K562 (cell line): ENCODE results near the gene ARHGAP26. TPM values are rescaled to one million over a fixed set of nuclear protein-coding genes. Genes with fewer than 3 reads are reported as not detected.

Experiments
- ATAC-seq: fragments of 200-7000 bp; cut with Tn5 transposase; 3 replicates; pipeline ENCODE4 v1.9.1; 2020; ENCODE audit warnings: moderate library complexity
- BruUV-seq: library from RNA; stranded (reverse); fragments of 400-500 nt; replicated peaks from 2 replicates; lab custom pipeline; 2021; lab: Mats Ljungman, UMichigan
- CTCF ChIA-PET: fragments of 300-600 bp; formaldehyde crosslinking; extraction: SDS; loops from one replicate; lab custom pipeline; 2021; ENCODE audit warnings: low intra/inter-chr PET ratio; lab: Yijun Ruan, JAX
- POLR2A ChIA-PET: fragments of 300-600, 350-650 bp; sonication (Branson Sonifier 250); formaldehyde crosslinking; extraction: SDS; loops from one replicate; lab custom pipeline; 2021; ENCODE audit warnings: antibody characterized with exemption, inconsistent platforms; lab: Yijun Ruan, JAX
- DNase-seq, 4 experiments: peaks; one replicate each; pipeline versions ENCODE4 v3.0.0 to v3.0.0-alpha.2; 2011 to 2018; ENCODE audit warnings: low spot score in 3 of 4, mixed read lengths in 3 of 4; ENCODE audit errors: extremely low read depth in 1 of 4
- FAIRE-seq: peaks from 2 replicates; lab custom pipeline; 2011; peaks lifted over from hg19 to GRCh38; lab: Jason Lieb, UNC
- H2AFZ ChIP-seq: 2 replicates; pipeline ENCODE4 v1.6.0; 2011; ENCODE audit warnings: low read depth, low read length, control low read depth, inconsistent platforms
- H3K27ac ChIP-seq: fragments of 200-600 bp; 3 replicates; pipeline ENCODE4 v1.8.0; 2011; ENCODE audit warnings: low read depth, mild to moderate bottlenecking, control low read depth, inconsistent platforms, low read length, moderate library complexity, mixed read lengths; ENCODE audit errors: extremely low read depth
- H3K27me3 ChIP-seq, 2 experiments: fragments of 300-600 bp in 1 of 2; 2 replicates in 1 of 2; 3 replicates in 1 of 2; pipeline versions ENCODE4 v1.6.0 to v1.8.0; 2011; ENCODE audit warnings: inconsistent platforms in 2 of 2, low read length in 2 of 2, mild to moderate bottlenecking in 1 of 2, mixed read lengths in 1 of 2, moderate library complexity in 1 of 2; ENCODE audit not compliant: control insufficient read depth in 2 of 2, insufficient read depth in 2 of 2
- H3K36me3 ChIP-seq: fragments of 300-600 bp; 3 replicates; pipeline ENCODE4 v1.8.0; 2011; ENCODE audit warnings: mild to moderate bottlenecking, low read length, inconsistent platforms; ENCODE audit not compliant: control insufficient read depth, insufficient read depth
- H3K4me1 ChIP-seq, 2 experiments: fragments of 200-600 bp in 1 of 2; replicated peaks in 1 of 2; 2 replicates in 1 of 2; 3 replicates in 1 of 2; pipeline versions ENCODE4 v1.5.1 to v1.8.0; 2011; ENCODE audit warnings: inconsistent platforms in 2 of 2, low read length in 2 of 2, mild to moderate bottlenecking in 1 of 2, mixed read lengths in 1 of 2, moderate library complexity in 1 of 2; ENCODE audit not compliant: control insufficient read depth in 2 of 2, insufficient read depth in 2 of 2
- H3K4me2 ChIP-seq: 2 replicates; pipeline ENCODE4 v1.6.1; 2011; ENCODE audit warnings: low read length, control low read depth, inconsistent platforms, mixed read lengths; ENCODE audit not compliant: insufficient read depth
- H3K4me3 ChIP-seq: fragments of 200-600 bp; sonication (generic), shearing (Covaris generic); 2 replicates; pipeline ENCODE4 v1.5.1; 2016; ENCODE audit warnings: control low read depth, inconsistent platforms
- H3K79me2 ChIP-seq: fragments of 200-600 bp; 3 replicates; pipeline ENCODE4 v1.8.0; 2011; ENCODE audit warnings: low read length, inconsistent platforms; ENCODE audit not compliant: control insufficient read depth, insufficient read depth
- H3K9ac ChIP-seq, 2 experiments: 2 replicates each; pipeline versions ENCODE4 v1.6.0 to v1.6.1; 2011; ENCODE audit warnings: low read depth in 2 of 2, low read length in 2 of 2, control low read depth in 1 of 2, inconsistent platforms in 1 of 2, mild to moderate bottlenecking in 1 of 2, mixed read lengths in 1 of 2; ENCODE audit not compliant: insufficient read depth in 1 of 2
- H3K9me1 ChIP-seq: one replicate; pipeline ENCODE4 v1.6.0; 2011; ENCODE audit warnings: inconsistent platforms, mild to moderate bottlenecking, low read length, moderate library complexity; ENCODE audit not compliant: control insufficient read depth, insufficient read depth
- H3K9me3 ChIP-seq: replicated peaks from 2 replicates; pipeline ENCODE4 v1.5.1; 2011; ENCODE audit warnings: low read depth, low read length, inconsistent platforms; ENCODE audit not compliant: control insufficient read depth, insufficient read depth
- H4K20me1 ChIP-seq: replicated peaks from 2 replicates; pipeline ENCODE4 v1.6.1; 2011; ENCODE audit warnings: low read length, inconsistent platforms, mixed read lengths; ENCODE audit not compliant: control insufficient read depth, insufficient read depth
- CREB3L1 ChIP-seq: fragments of 450-650 bp; IDR thresholded peaks from 2 replicates; pipeline ENCODE4 v1.6.1; 2014; ENCODE audit warnings: low read depth, mild to moderate bottlenecking, moderate library complexity, borderline replicate concordance
- ELK1 ChIP-seq: sonication (generic); formaldehyde crosslinking; IDR thresholded peaks from 2 replicates; pipeline ENCODE4 v1.8.1; 2022; ENCODE audit warnings: missing genetic modification reagents
- HLTF ChIP-seq: fragments of 450-650 bp; IDR thresholded peaks from 2 replicates; pipeline ENCODE4 v1.6.1; 2016
- KLF16 ChIP-seq: IDR thresholded peaks from 2 replicates; pipeline ENCODE4 v1.6.1; 2016; ENCODE audit warnings: antibody characterized with exemption
- MEIS2 ChIP-seq: fragments of 450-650 bp; IDR thresholded peaks from 2 replicates; pipeline ENCODE4 v1.6.1; 2014; ENCODE audit warnings: mild to moderate bottlenecking; ENCODE audit not compliant: partially characterized antibody
- RAD21 ChIP-seq, 2 experiments: fragments of 250-450 bp in 1 of 2; fragments of 450-650 bp in 1 of 2; sonication (Bioruptor Pico) in 1 of 2; formaldehyde crosslinking in 1 of 2; IDR thresholded peaks in 1 of 2; conservative IDR thresholded peaks in 1 of 2; 2 replicates each; pipeline versions ENCODE4 v1.4.0 to v1.8.0; 2020 to 2022; ENCODE audit warnings: mild to moderate bottlenecking in 2 of 2, moderate library complexity in 1 of 2
- REST ChIP-seq, 2 experiments: fragments of 450-650 bp; formaldehyde crosslinking in 1 of 2; IDR thresholded peaks; 2 replicates each; pipeline versions ENCODE4 v1.4.0 to v1.6.1; 2014 to 2020; ENCODE audit warnings: mild to moderate bottlenecking in 2 of 2, borderline replicate concordance in 1 of 2, low read depth in 1 of 2
- TBP ChIP-seq: optimal IDR thresholded peaks from 2 replicates; pipeline ENCODE3; 2011; ENCODE audit warnings: low read depth, low read length, improper control_type of control experiment
- ZNF324 ChIP-seq: fragments of 250-450 bp; sonication (Bioruptor Pico); IDR thresholded peaks from 2 replicates; pipeline ENCODE4 v1.4.0; 2020; ENCODE audit warnings: mild to moderate bottlenecking
- ZNF444 ChIP-seq: fragments of 250-450 bp; sonication (Bioruptor Pico); IDR thresholded peaks from 2 replicates; pipeline ENCODE4 v1.4.0; 2020; ENCODE audit warnings: mild to moderate bottlenecking, moderate library complexity
- ZSCAN29 ChIP-seq: fragments of 450-650 bp; IDR thresholded peaks from 2 replicates; pipeline ENCODE4 v1.6.1; 2017
- WGBS: fragments of 100-300 bp; shearing (Covaris generic); methylation state at CpG from one replicate; pipeline ENCODE4 v1.1.6; 2016; ENCODE audit warnings: low coverage, mixed read lengths; ENCODE audit not compliant: insufficient coverage; ENCODE audit errors: missing lambda C conversion rate; 5-methylcytosine and 5-hydroxymethylcytosine counted together
- in situ Hi-C: fragments of 300-500 bp; cut with MboI; formaldehyde crosslinking; loops from 4 replicates; pipeline ENCODE4 v1.15.0; 2018; ENCODE audit warnings: inconsistent platforms, mixed read lengths
- intact Hi-C: fragments of 100-400 bp; cut with micrococcal nuclease; formaldehyde crosslinking; loops from 2 replicates; pipeline ENCODE4 v1.14.2; 2022
- polyA plus RNA-seq, 8 experiments: library from polyadenylated mRNA; depleted of rRNA in 4 of 8; stranded (reverse) in 5 of 8; unstranded in 3 of 8; fragments of >200 nt; fragmentation: Nextera tagmentation in 2 of 8; fragmentation: Illumina TruSeq in 1 of 8; extraction: Ambion mirVana in 2 of 8; extraction: Trizol in 1 of 8; gene quantifications; 2 replicates each; pipeline versions ENCODE4 v1.2.1 to v1.2.3, GENCODE V29; 2011 to 2014; ENCODE audit warnings: inconsistent platforms in 1 of 8, missing spikeins in 1 of 8
- total RNA-seq, 7 experiments: library from RNA; depleted of rRNA in 6 of 7; stranded (reverse); fragments of >200 nt in 6 of 7; fragmentation: Illumina TruSeq in 2 of 7; extraction: Trizol in 2 of 7; gene quantifications; 2 replicates each; pipeline versions ENCODE4 v1.2.1 to v1.2.3, GENCODE V29; 2011 to 2021; ENCODE audit warnings: low replicate concordance in 1 of 7

Gene ARHGAP26
- total and polyA plus RNA-seq, 9 of the 15 experiments (the other 6 are each of a cell fraction or from before 2014, with no cell fraction given) = 0.13 to 1.1 (median 0.55) TPM

DNA sequence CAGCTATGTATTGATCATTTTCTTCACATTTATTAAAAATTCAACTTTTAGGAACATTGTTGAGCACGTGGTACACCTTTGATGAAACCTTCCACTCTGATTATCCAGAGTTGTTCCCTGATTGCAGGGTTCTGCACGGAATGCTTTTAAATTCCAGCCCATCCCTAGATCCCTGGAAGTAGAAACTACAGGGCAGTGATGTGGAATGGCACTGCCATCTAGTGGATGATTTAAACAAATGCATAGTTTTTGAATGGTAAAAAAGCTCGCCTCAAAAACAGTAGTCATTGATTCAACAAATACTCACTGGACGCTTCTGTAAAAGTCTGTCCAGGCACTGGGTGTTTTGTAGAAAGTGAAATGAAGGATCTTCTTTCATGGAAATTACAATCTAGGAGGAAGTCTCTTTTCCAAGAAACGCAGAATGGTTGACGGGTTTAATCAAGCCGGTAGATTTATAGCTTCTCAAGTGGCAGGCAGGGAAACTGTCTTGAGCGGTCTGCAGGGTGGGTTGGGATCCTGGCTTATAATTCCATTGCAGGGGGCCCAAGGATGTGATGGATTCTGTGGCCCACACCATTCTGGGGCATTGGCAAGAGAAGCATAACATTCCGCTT, 118.4 kb downstream of the ARHGAP26 start:
- ChIA-PET POLR2A (interaction anchor here (1.2 to 2.0 kb wide), 4 partner anchors 10 to 175 kb away, joined by 3 to 5 read pairs (median 4); no protein-coding TSS in a partner anchor), CTCF (interaction anchor here (0.8 to 1.8 kb wide), 4 partner anchors 140 to 175 kb away, joined by 3 to 12 read pairs (median 8); no protein-coding TSS in a partner anchor)
- Histone ChIP-seq H3K27ac (no peak overlapping the region), H3K4me3 (no peak overlapping the region), H4K20me1 (no peaks in the 10 kb centered on the region), H3K79me2 (no peaks in the 10 kb centered on the region), H2AFZ (no peak overlapping the region), H3K4me1 (no peaks in the 10 kb centered on the region), H3K36me3 (no peaks in the 10 kb centered on the region), H3K9me3 (no peaks in the 10 kb centered on the region), H3K27me3 (peaks cover 3 to 4% of the 10 kb centered on the region in 2 experiments; a peak in 1 of 5 replicates), H3K4me2 (no peak overlapping the region), H3K9ac (no peak overlapping the region), H3K9me1 (no peaks in the 10 kb centered on the region)
- ATAC-seq (peak; percentile 81), DNase-seq (peak; percentile 43 to 52 (median 47)), FAIRE-seq (peak; percentile 78)
- 6% methylated on average over 9 of the region's 9 CpGs for WGBS
- in situ Hi-C loops = no loop called here
- BruUV-seq = no TSS peak
- intact Hi-C loops = loop anchor here (1.0 to 10.0 kb wide), 4 partner anchors 176 to 734 kb away; no protein-coding TSS in a partner anchor
- TF ChIP-seq ELK1 = no peak
- TF ChIP-seq KLF16 = 0 out of 2 replicates have a peak, but pooled peaks have one; percentile 14
- no peak for TF ChIP-seq ZNF444 (CRISPR knock-in tag)
- no peak for TF ChIP-seq TBP
- TF ChIP-seq RAD21 (CRISPR knock-in tag; conservative IDR thresholded peaks at IDR 0.05 in 1 of 2, IDR thresholded peaks at IDR 0.05 in 1 of 2) = peak; percentile 82 to 85
- TF ChIP-seq CREB3L1 = no peak
- TF ChIP-seq MEIS2 = peak; percentile 32
- peak; percentile 24; the same call in 1 of the 2 replicates for TF ChIP-seq REST (IDR thresholded peaks at IDR 0.05; ENCODE audit: borderline replicate concordance)
- no peak for TF ChIP-seq REST (CRISPR knock-in tag; IDR thresholded peaks at IDR 0.05; ENCODE audit: low read depth)
- TF ChIP-seq ZNF324 (CRISPR knock-in tag) = no peak
- TF ChIP-seq ZSCAN29 = no peak
- no peak for TF ChIP-seq HLTF
